GM19438 (cell line): ENCODE measurements around the gene SLC9A2.

Experiments
- ATAC-seq: cut with Tn5 transposase; IDR thresholded peaks from one replicate; pipeline ENCODE4 v1.9.1; 2021; ENCODE audit warnings: low read depth; ENCODE audit not compliant: unreplicated experiment

SLC9A2 gene

DNA sequence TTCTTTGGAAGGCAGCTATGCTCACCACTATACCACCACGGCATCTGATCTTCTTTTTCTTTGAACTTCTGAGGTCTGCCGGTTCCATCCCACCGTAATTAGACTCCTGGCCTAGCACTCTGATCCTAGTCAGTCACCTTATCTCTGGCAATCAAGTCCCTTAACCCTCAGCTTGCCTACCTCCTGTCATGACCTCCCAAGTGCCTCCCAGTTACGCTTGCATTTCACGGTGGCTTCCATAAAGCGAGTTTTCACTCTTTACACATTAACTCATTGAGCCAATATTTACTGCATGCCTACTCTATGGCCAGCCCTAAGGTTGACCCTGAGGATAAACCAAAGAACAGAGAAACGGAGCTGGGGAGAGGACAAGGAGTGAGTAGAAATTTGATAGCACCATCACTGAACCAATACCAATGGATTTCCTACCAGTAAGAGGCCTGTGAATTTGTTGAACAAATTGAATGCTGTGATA, 104.7 kb downstream of the SLC9A2 start:
- ATAC-seq = no peak

DNA sequence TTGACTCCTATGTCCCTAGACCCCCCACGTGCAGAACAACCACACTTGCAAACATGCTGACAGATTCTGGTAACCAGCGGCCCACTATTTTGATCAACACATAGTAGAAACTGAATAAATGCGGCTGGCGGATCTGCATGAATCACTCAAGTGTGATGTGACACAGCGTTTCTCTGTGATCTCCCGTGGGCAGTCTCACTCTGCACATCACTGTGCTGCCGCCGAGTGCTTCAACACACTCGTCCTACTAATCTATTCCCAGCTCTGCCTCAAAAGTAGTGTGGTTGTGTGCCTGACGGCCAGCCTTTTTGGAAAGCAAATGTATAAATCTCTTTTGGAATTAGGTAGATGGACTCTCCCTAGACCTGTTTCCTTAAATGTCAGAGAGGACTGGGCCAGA, 105.2 kb downstream of the SLC9A2 start:
- no peak for ATAC-seq

DNA sequence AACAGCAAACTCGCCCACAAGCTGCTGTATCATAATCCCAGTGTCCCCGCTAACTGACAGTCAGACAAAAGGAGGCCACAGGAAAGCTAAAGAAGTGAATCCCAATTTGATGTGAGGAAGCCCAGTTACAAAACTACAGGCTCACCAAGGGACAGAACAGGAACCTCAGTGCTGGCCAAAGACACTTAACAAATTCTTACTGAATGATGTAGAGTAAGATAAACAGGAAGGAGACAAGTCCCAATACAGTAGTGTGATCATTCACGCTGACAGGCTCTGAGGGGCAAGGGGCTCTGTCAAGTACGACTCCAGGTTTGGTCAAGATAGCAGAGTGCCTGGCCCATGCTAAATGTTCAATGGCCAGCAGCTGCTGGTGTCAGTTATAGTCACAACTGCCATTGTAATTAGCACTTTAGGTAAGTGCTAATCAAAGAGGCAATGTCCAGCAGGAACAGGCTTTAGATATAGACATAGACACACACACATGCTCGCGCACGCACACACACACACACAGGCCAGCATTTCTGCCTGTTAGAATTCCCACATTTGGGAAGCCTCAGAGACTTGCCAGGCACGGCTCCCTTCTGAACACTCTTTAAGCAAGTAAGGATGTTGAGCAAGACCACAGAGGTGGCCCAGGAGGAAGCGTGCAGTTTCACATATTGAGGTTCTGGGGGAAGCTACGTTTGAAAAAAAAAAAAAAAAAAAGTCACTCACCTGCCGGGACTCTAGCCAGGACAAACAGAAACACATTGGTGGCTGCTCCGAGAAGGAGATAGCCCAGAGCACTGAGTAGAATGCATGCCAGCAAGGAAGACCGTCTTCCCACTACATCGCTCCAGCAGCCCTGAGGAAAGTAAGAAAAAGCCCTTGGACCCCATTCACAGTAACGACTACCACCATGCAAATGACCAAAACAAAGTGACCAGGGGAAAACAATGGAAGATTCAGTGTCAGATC, 107.1 kb downstream of the SLC9A2 start:
- ATAC-seq = no peak

DNA sequence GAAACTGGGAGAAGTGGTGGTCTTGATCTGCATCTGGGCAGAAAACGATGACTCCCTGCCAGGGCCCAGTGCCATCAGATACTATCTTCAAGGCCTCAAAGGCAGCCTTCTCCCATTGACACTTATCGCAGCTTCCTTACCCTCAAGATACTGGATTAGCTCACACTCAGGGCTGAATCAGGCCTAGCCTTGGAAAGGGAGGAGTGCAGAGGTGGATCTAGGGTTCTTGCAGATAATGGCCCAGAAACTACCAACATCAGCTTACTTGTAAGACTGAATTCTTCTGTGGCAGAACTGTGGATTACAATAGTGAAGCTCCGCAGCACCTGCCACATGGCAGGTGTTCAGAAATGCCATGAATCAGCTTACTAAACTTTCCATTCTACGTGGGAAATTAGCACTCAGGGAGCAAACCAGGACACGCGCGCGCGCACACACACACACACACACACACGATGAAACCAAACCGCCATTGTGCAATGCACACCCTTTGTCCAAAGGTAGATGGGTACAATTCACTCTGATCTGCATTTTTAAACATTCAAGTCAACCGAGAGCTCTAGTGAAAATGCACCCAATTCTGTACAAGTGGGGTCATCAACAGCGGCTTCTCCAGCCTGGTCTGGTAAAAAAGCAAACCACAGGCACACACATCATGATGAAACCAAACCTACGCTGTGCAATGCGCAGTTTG, 116.2 kb downstream of the SLC9A2 start:
- no peak for ATAC-seq

DNA sequence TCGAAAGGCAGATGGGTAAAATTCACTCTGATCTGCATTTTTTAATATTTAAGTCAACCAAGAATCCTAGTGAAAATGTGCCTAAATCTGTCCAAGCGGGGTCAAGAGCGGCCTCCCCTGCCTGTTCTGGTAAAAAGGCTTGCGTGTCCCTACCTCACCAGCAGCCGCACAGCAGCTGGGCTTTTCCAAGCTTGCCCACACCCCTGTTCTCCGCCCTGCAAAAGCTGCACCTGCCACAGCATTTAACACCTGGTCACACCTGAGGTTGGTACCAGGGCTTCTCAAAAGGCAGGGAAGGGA, 116.7 kb downstream of the SLC9A2 start:
- ATAC-seq = peak; percentile 19

DNA sequence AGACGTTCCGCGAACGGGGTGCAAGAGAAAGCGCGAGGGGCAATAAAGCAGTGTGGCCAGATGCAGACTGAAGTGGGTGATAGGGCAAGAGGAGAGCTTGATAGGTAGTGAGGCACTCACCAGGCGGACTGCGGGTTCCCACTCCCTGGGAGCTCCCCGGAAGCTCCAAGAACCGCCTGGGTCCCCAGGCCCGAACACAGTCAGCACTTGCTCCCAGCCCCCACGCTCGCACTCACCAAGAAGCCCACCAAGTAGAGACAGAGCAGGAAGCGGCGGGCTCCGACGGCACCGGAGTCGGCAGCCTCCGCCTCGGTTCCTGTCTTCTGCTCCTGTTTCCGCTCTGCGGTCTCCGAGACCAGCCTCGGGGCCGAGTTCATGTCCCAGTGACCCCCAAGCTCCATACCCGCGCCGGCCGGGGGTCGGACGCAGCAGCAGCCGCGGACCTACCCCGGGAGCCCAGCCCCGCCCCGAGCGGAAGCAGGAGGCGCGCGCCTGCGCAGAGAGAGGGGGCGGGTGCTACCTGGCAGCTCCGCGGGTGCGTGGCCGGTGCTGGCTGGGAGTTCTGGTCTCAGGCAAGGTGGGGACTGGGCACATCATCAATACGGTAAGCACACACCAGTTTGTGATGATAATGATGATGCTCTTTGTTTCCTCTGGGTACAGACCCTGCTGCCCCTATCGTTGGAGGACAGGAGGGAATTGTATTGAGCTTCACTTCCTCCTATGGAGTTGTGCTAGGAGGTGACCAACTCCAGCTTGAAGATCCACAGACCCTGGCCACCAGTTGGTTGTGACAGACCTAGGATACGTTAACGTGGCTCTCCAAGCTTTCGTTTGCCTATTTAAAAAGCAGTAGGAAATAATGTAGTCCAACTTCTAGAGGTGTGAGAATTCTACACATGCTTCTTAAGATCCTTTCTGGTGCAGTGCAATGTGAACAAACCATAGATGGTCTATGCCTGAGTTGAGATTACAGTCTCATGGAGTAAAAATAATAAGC, 117.4 kb downstream of the SLC9A2 start:
- peak; percentile 93 for ATAC-seq

DNA sequence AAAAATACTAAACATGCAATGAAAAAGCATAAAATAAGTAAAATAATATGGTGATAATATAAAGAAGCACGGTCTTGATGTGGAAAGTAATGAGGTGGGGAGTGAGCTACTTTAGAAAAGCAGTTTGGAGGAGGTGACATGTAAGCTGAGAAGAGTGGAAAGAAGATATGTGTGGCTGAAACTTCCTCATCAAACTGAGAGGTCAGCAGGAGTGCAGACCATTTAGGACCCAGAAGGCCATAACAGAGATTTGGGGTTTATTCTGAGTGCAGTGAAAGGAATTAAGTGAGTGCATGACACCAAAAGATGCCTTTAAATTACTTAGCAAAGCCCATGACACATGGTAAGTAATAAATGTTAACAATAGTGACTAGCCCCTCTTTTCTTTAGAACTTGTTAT, 118.1 kb downstream of the SLC9A2 start:
- ATAC-seq = peak; percentile 36

DNA sequence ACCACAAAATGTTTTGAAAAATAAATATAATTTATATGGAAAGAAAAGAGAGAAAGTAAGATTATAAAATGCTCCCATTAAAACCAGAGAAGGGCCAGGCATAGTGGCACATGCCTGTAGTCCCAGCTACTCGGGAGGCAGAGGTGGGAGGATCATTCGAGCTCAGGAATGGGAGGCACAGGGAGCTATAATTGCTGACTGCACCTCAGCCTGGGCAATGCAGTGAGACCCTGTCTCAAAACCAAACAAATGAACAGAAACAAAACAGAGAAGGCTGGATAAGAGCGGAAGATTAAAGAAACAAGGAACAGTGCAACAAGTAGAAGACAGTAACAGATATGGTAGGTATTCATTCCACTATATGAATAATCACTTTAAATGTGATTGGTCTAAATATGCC, 123.9 kb downstream of the SLC9A2 start:
- ATAC-seq = no peak

DNA sequence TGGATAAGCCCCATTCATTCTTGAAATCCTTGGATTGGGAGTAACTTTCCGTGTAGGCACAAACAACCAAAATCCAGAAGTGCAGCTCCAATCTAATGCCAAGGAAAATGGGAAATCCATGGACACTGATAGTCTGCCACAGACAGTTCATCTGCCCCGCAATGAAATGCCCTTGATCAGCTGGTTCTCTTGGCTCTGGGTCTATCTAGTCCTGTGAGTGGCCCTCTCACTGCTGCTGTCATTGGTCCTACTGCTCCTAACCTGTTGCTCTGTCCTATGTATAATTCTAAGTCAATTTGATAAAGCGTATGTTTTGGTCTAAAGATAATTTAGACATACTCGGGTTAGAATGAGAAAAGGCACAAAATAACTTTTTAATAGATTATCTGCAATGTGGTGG, 128.8 kb downstream of the SLC9A2 start:
- ATAC-seq = no peak

DNA sequence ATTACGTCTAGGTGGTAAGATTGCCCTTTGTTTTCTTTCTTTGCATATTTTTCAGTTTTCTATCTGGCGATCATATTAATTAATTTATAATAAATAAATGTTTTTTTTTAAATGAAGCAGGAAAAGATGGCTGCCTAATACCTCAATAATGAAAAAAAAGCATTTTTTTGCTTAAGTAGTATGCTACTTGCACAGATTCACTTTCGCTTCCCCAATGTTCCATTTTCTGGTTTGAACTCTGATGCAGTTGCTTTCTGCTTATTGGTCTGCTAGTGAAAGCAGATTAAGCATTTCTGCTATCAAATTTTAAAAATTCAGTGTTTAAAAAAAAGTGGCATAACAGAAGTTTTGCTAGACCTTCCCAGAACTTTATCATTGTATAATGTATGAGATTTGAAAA, 130.6 kb downstream of the SLC9A2 start:
- ATAC-seq = peak; percentile 58

DNA sequence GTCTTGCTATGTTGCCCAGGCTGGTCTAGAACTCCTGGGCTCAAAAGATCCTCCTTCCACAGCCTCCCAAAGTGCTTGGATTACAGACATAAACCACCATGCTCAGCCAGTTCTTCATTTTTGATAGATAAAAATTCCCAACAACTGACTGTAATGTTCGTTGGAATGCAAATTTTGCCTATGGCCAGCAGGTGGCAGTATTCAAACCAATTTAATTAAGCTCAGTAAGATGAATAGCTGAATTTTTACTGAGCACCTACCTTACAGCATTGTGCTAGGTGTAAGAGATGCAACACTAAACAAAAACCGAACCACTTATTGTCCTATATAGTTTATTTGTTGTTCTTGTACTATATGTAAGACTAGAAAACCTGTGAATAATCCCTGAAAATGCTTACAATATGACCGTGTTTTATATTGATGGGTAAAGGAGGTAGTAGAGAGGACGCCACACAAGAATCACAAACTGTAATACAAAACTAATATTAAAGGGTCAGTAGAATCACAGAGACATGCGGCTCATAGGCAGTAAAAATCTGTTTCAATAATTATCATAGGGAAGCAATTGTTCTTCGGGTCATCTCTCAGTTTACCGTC, 134.3 kb downstream of the SLC9A2 start:
- no peak for ATAC-seq

DNA sequence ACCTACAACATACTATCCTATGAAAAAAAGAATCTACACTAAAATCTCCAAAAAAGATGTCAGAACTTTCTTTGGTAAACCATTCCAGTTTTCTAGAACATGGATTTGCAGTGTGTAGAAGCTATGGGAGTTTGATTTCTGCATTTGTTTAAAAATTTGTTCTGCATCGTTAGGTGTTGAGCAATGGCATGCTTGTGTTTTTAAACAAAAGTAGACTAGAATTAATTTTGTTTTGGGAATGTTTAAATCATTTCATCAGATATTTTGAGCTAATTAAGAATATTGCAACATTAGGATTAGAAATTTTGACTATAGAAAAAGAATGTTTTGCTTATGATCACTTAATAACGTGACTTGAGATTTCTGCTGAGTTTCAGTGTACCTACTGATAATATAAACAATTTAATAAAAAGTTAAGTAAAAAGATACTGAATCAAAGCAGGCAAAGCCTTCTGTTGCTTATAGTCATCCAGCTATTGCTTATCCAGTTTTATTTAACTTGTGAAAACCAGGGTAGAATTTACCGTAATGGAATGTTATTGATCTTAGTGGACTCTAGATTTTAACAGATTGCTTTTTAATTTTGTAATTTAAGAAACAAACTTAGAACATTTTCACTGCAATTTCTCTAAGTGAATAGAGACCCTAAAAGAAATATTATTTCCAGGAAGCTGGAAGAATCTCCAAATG, 135.2 kb downstream of the SLC9A2 start:
- no peak for ATAC-seq

DNA sequence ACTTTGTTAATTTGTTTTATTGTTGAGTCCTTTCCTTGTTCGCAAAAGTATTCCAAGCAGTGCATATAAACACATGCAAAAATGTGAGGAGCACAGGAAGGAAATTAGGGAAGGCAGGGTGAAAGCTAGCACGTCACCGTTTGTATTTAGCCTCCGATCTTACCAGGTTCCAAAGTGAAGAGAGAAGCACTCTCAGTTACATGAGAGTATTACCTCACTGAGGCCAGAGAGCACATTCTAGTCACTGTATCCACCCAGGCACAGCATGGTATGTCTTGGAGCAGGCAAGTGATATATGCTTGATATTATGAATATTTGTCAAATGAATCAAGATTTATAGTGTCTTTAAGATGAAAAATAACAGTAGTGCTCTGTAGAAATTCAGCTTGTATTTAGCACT, 135.9 kb downstream of the SLC9A2 start:
- ATAC-seq = no peak

DNA sequence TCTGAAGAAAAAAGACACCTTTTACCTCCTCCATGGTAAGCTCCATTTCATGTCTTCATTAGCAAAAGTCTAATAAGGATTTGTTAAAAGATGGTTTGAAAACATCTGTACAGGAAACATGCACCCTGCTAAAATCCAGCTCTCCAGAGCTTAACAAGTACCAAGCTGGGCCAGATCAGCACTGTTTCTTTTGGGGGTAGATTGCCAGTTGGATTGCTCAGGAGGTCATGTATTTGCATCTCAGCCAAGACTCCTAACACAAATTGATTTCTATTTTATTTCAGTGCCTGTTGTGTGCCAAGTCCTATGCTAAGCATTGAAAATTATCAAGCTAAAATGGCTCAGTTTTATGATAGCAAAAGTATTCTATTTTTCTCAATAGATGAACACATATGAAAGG, 139.1 kb downstream of the SLC9A2 start:
- no peak for ATAC-seq
